SU-DHL-6 (cell line): ENCODE measurements around the gene DNER.

Experiments
- H2AFZ ChIP-seq: fragments of 200-600 bp; sonication (generic); 2 replicates; pipeline ENCODE4 v1.6.1; 2014; ENCODE audit warnings: low read depth, mild to moderate bottlenecking, moderate library complexity, mixed read lengths, antibody characterized with exemption, low read length; ENCODE audit not compliant: severe bottlenecking
- H3F3A ChIP-seq: fragments of 200-600 bp; shearing (Covaris generic); 2 replicates; pipeline ENCODE4 v1.6.0; 2016; ENCODE audit warnings: antibody characterized with exemption, mild to moderate bottlenecking; ENCODE audit not compliant: insufficient read depth
- H3K27ac ChIP-seq: fragments of 200-600 bp; sonication (generic); 2 replicates; pipeline ENCODE4 v1.5.1; 2016; ENCODE audit warnings: low read depth, mild to moderate bottlenecking, low read length, moderate library complexity, mixed read lengths
- H3K27me3 ChIP-seq: fragments of 200-600 bp; sonication (generic), shearing (Covaris generic); 2 replicates; pipeline ENCODE4 v1.6.0; 2014; ENCODE audit warnings: mild to moderate bottlenecking, low read length
- H3K36me3 ChIP-seq: fragments of 200-600 bp; sonication (generic); 2 replicates; pipeline ENCODE4 v1.6.1; 2014; ENCODE audit warnings: mild to moderate bottlenecking, low read length, mixed read lengths
- H3K4me2 ChIP-seq: fragments of 300-600, 200-600 bp; shearing (Covaris generic), sonication (generic); 2 replicates; pipeline ENCODE4 v1.6.0; 2014; ENCODE audit warnings: low read length, low read depth, mild to moderate bottlenecking; ENCODE audit not compliant: poor library complexity, severe bottlenecking
- H3K4me3 ChIP-seq: fragments of 200-600 bp; sonication (generic); 2 replicates; pipeline ENCODE4 v1.5.1; 2014; ENCODE audit warnings: antibody characterized with exemption, low read length, mild to moderate bottlenecking, mixed read lengths; ENCODE audit not compliant: insufficient read depth, poor library complexity, severe bottlenecking
- H3K79me2 ChIP-seq: fragments of 200-600 bp; sonication (generic); 2 replicates; pipeline ENCODE4 v1.6.1; 2014; ENCODE audit warnings: mild to moderate bottlenecking, low read length, moderate library complexity; ENCODE audit not compliant: insufficient read depth
- H3K9ac ChIP-seq: fragments of 200-600 bp; sonication (generic); 2 replicates; pipeline ENCODE4 v1.7.0; 2014; ENCODE audit warnings: mild to moderate bottlenecking, low read length
- H3K9me2 ChIP-seq: fragments of 200-600 bp; sonication (generic); replicated peaks from 2 replicates; pipeline ENCODE4 v1.6.1; 2014; ENCODE audit warnings: low read length; ENCODE audit not compliant: insufficient read depth
- H3K9me3 ChIP-seq: fragments of 200-600 bp; sonication (generic); 2 replicates; pipeline ENCODE4 v1.6.1; 2014; ENCODE audit warnings: low read length, mixed read lengths; ENCODE audit not compliant: insufficient read depth
- H4K20me1 ChIP-seq: fragments of 200-600 bp; sonication (generic); 2 replicates; pipeline ENCODE4 v1.6.1; 2014; ENCODE audit warnings: low read depth, mild to moderate bottlenecking, antibody characterized with exemption, low read length, moderate library complexity, mixed read lengths
- CTCF ChIP-seq: fragments of 200-600 bp; sonication (generic); IDR thresholded peaks from one replicate; pipeline ENCODE4 v1.5.1; 2017; ENCODE audit warnings: antibody characterized with exemption, mild to moderate bottlenecking, low read length, moderate library complexity; ENCODE audit not compliant: insufficient read depth, poor library complexity, severe bottlenecking
- EZH2phosphoT487 ChIP-seq: fragments of 200-600 bp; sonication (generic), shearing (Covaris generic); conservative IDR thresholded peaks from 2 replicates; pipeline ENCODE4 v1.6.1; 2018; ENCODE audit warnings: mild to moderate bottlenecking, antibody characterized with exemption, low read length, moderate library complexity, mixed read lengths

The DNER gene

GRCh38 chr2:229650901-229651300 lies 63.5 kb downstream of the DNER start:
- no peak overlapping the region for H2AFZ ChIP-seq
- no peaks in the 10 kb centered on the region for H3K36me3 ChIP-seq
- H3K27me3 ChIP-seq, result 0 out of 2 replicates have a peak, but pooled peaks cover 2% of the 10 kb centered on the region
- no peaks in the 10 kb centered on the region for H3K79me2 ChIP-seq
- H4K20me1 ChIP-seq, result no peaks in the 10 kb centered on the region
- no peaks in the 10 kb centered on the region for H3K9me2 ChIP-seq
- no peak overlapping the region for H3K4me2 ChIP-seq
- H3K4me3 ChIP-seq, result no peak overlapping the region
- H3K9ac ChIP-seq, result no peak overlapping the region
- TF ChIP-seq EZH2phosphoT487 (no peak), CTCF (no peak)
- no peaks in the 10 kb centered on the region for H3F3A ChIP-seq
- no peak overlapping the region for H3K27ac ChIP-seq
- H3K9me3 ChIP-seq, result no peaks in the 10 kb centered on the region

GRCh38 chr2:229650059-229650458 lies 64.3 kb downstream of the DNER start:
- H4K20me1 ChIP-seq, result no peaks in the 10 kb centered on the region
- H3K9me2 ChIP-seq, result no peaks in the 10 kb centered on the region
- no peak overlapping the region for H3K27ac ChIP-seq
- no peak overlapping the region for H2AFZ ChIP-seq
- no peak for TF ChIP-seq EZH2phosphoT487
- TF ChIP-seq CTCF, result no peak
- H3K9me3 ChIP-seq, result no peaks in the 10 kb centered on the region
- H3F3A ChIP-seq, result no peaks in the 10 kb centered on the region
- H3K4me3 ChIP-seq, result no peak overlapping the region
- H3K4me2 ChIP-seq, result no peak overlapping the region
- no peaks in the 10 kb centered on the region for H3K36me3 ChIP-seq
- no peaks in the 10 kb centered on the region for H3K79me2 ChIP-seq
- H3K9ac ChIP-seq, result no peak overlapping the region
- 0 out of 2 replicates have a peak, but pooled peaks cover 2% of the 10 kb centered on the region for H3K27me3 ChIP-seq

- H3K9me2 ChIP-seq, result no peaks in the 10 kb centered on the region
- no peak overlapping the region for H3K9ac ChIP-seq
- H3K4me2 ChIP-seq, result no peak overlapping the region
- 0 out of 2 replicates have a peak, but pooled peaks cover 2% of the 10 kb centered on the region for H3K27me3 ChIP-seq
- no peaks in the 10 kb centered on the region for H3K79me2 ChIP-seq
- H3K4me3 ChIP-seq, result no peak overlapping the region
- H3F3A ChIP-seq, result no peaks in the 10 kb centered on the region
- H3K9me3 ChIP-seq, result no peaks in the 10 kb centered on the region
- no peaks in the 10 kb centered on the region for H3K36me3 ChIP-seq
- no peak overlapping the region for H3K27ac ChIP-seq
- no peaks in the 10 kb centered on the region for H4K20me1 ChIP-seq
- TF ChIP-seq CTCF (no peak), EZH2phosphoT487 (no peak)
- no peak overlapping the region for H2AFZ ChIP-seq
Measured at GRCh38 chr2:229646186-229646723, 68.1 kb downstream of the DNER start.
